Measurements from ENCODE around the gene ERRFI1. TPM values are rescaled to one million over a fixed set of nuclear protein-coding genes. Genes with fewer than 3 reads are reported as not detected.

Gene ERRFI1
- total RNA-seq, 2 donors from 2014 or later, result 101 to 158 TPM

DNA sequence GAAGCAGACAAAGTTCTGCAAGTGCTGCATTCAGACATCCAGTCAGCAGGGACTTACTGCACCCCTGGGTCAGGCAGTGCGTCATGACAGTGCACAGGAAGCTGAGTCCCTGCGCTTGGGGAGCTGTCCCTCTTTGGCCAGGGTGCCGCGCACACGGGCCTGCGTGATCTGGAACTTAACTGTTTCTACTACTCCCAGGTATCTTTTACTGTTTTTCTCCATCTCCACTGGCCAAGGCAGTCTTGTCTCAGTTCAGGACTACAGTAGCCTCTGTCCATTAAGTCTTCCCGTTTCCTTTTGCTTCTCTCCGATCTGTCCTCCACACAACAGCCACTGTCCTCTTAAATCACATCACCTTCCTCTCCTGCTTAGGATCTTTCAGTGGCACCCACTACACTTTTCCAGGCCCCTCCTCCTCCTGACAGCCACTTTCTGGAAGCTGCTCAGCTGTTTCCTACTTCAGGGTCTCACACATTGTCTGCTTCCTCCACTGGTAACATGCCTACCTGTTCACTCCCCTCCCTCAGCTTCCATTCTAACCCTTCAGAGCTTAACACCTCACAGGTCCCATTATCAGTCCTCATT is 15.9 kb downstream of the ERRFI1 start:
- Histone ChIP-seq H3K27me3 (replicated peaks; ENCODE audit: insufficient read depth) (no peaks in the 10 kb centered on the region), H3K4me3 (no peak overlapping the region), H3K9me3 (no peaks in the 10 kb centered on the region), H3K36me3 (peaks cover 36% of the 10 kb centered on the region), H3K4me1 (ENCODE audit: control insufficient read depth in 1 of 2, low read depth in 2 of 2) (peaks cover 7 to 22% of the 10 kb centered on the region in 2 donors), H3K27ac (no peak overlapping the region)
- ATAC-seq (ENCODE audit: insufficient number of reproducible peaks, low FRiP score, low read depth) (no peak), DNase-seq (ENCODE audit: low spot score) (no peak)
- TF ChIP-seq, protein P1, sequence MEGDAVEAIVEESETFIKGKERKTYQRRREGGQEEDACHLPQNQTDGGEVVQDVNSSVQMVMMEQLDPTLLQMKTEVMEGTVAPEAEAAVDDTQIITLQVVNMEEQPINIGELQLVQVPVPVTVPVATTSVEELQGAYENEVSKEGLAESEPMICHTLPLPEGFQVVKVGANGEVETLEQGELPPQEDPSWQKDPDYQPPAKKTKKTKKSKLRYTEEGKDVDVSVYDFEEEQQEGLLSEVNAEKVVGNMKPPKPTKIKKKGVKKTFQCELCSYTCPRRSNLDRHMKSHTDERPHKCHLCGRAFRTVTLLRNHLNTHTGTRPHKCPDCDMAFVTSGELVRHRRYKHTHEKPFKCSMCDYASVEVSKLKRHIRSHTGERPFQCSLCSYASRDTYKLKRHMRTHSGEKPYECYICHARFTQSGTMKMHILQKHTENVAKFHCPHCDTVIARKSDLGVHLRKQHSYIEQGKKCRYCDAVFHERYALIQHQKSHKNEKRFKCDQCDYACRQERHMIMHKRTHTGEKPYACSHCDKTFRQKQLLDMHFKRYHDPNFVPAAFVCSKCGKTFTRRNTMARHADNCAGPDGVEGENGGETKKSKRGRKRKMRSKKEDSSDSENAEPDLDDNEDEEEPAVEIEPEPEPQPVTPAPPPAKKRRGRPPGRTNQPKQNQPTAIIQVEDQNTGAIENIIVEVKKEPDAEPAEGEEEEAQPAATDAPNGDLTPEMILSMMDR (IDR thresholded peaks at IDR 0.05), result no peak

- Histone ChIP-seq H3K9me3 (no peaks in the 10 kb centered on the region), H3K4me3 (no peak overlapping the region), H3K4me1 (ENCODE audit: control insufficient read depth in 1 of 2, low read depth in 2 of 2) (peaks cover 6 to 21% of the 10 kb centered on the region in 2 donors), H3K27me3 (replicated peaks; ENCODE audit: insufficient read depth) (no peaks in the 10 kb centered on the region), H3K36me3 (peaks cover 34% of the 10 kb centered on the region), H3K27ac (no peak overlapping the region)
- DNase-seq (ENCODE audit: low spot score) (no peak), ATAC-seq (ENCODE audit: insufficient number of reproducible peaks, low FRiP score, low read depth) (no peak)
- TF ChIP-seq, protein P1 (IDR thresholded peaks at IDR 0.05), result no peak
These were observed 16.8 kb downstream of the ERRFI1 start for GRCh38 chr1:8009043-8010002.

- H3K36me3 ChIP-seq, result peaks cover 19% of the 10 kb centered on the region
- ATAC-seq (ENCODE audit: insufficient number of reproducible peaks, low FRiP score, low read depth), result no peak
- H3K27ac ChIP-seq, result peak overlapping the region in 1 of 2 donors; percentile 59
- H3K4me3 ChIP-seq, result no peak overlapping the region
- H3K9me3 ChIP-seq, result no peaks in the 10 kb centered on the region
- peaks cover 6 to 23% of the 10 kb centered on the region in 2 donors for H3K4me1 ChIP-seq (ENCODE audit: control insufficient read depth in 1 of 2, low read depth in 2 of 2)
- TF ChIP-seq, protein P1 (IDR thresholded peaks at IDR 0.05), result no peak
- no peaks in the 10 kb centered on the region for H3K27me3 ChIP-seq (replicated peaks; ENCODE audit: insufficient read depth)
- DNase-seq (ENCODE audit: low spot score), result no peak
These were observed 19.8 kb downstream of the ERRFI1 start for GRCh38 chr1:8006037-8006963.

DNA sequence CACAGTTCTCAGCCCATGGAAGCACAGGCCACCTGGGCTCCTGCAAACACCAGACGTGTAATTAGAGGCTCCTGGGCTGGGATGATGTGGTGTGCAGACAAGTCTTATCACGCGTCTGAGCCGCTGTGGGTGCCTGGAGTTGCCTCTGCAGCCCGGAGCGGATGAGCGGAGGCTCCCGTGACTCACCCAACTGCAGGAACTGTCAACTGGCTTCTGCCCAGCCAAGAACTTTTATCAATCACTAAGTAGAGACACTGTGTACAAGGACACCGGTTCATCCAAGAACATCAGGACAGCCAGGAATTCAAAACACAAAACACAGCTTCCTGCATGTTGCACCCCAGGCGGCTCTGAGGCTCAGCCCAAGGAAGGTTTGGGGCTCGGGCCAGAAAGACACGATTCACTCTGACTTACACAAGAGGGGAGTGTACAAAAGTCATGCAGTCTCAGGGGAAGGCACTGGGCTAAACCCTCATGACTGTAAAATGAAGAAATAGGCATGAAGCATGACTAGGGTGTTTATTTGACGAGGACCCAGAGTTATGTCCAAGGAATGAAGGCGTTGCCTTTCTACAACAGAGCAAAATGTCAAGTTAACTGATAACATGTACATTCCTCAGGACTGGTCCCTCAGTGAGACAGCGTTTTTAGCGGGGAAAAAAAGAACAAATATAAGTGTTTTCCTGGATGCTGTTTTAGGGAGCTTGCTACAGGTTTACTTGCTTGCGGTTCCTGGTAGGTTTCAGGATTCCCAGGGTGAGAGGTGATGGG is 21.1 kb downstream of the ERRFI1 start:
- H3K4me3 ChIP-seq, result peak overlapping the region; percentile 25
- H3K27ac ChIP-seq, result peak overlapping the region; percentile 59 to 60
- peaks cover 11% of the 10 kb centered on the region for H3K36me3 ChIP-seq
- no peaks in the 10 kb centered on the region for H3K27me3 ChIP-seq (replicated peaks; ENCODE audit: insufficient read depth)
- no peaks in the 10 kb centered on the region for H3K9me3 ChIP-seq
- DNase-seq (ENCODE audit: low spot score), result peak; percentile 66
- H3K4me1 ChIP-seq (ENCODE audit: control insufficient read depth in 1 of 2, low read depth in 2 of 2), result peaks cover 6 to 23% of the 10 kb centered on the region in 2 donors
- TF ChIP-seq, protein P1 (IDR thresholded peaks at IDR 0.05), result no peak
- peak; percentile 98 for ATAC-seq (ENCODE audit: insufficient number of reproducible peaks, low FRiP score, low read depth)

Measured in thoracic aorta (tissue), 2 donors.